VCaP (cell line): Measurements from ENCODE around the gene ARHGAP42.
A peak's percentile ranks its signal among the peaks of the same experiment; 100 is the strongest.
"Not testable (repeated sequence)": the region's sequence is repeated elsewhere in the genome, so short reads cannot be mapped to it uniquely, and the experiment has no call there.

ENCODE experiments used
- H3K27ac ChIP-seq: fragments of 450-650 bp; 2 replicates; pipeline ENCODE4 v1.5.1; 2017
- TF ChIP-seq, protein P1 (sequence below): fragments of 450-650 bp; conservative IDR thresholded peaks from 2 replicates; pipeline ENCODE4 v1.5.1; 2017; ENCODE audit warnings: mild to moderate bottlenecking, moderate library complexity

The ARHGAP42 gene

DNA sequence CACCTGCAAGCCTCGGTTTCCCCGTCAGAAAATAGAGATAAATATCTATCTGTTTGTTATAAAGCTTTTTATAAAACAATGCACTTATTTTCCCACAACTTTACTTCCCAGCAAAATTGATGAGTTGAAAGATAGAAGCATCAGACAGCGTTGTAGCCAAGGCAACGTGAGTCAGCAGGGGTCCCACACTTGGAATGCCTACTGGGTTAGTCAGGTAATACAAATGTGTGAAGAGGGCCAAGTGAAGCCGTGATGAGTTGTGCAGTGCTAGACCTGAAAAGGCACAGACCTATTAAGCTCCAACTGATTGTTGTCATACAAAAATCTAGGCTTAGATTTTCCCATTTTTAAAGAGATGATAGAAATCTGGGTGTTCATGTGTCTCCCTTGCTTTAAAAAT, 323.8 kb downstream of the ARHGAP42 start:
- TF ChIP-seq, protein P1, sequence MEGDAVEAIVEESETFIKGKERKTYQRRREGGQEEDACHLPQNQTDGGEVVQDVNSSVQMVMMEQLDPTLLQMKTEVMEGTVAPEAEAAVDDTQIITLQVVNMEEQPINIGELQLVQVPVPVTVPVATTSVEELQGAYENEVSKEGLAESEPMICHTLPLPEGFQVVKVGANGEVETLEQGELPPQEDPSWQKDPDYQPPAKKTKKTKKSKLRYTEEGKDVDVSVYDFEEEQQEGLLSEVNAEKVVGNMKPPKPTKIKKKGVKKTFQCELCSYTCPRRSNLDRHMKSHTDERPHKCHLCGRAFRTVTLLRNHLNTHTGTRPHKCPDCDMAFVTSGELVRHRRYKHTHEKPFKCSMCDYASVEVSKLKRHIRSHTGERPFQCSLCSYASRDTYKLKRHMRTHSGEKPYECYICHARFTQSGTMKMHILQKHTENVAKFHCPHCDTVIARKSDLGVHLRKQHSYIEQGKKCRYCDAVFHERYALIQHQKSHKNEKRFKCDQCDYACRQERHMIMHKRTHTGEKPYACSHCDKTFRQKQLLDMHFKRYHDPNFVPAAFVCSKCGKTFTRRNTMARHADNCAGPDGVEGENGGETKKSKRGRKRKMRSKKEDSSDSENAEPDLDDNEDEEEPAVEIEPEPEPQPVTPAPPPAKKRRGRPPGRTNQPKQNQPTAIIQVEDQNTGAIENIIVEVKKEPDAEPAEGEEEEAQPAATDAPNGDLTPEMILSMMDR: no peak
- H3K27ac ChIP-seq: no peak overlapping the region

DNA sequence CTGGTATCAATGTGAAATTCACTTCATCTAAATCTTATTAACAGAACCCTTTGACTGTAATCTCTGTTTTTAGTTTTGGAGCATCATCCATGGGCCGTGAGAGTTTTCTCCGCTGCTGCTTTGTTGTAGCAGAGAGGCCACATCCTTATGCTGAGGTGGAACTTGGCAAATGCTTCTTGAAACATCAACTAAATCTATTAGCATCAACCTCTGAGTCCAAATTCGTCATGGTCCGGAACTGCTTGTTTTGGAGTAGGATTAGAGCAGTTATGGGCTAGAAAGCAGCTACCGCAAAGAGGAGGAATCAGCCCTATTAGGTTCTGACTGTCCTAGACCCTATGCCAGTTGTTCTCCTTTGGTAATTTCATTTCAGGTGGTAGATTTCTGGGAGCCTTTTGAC, 324.8 kb downstream of the ARHGAP42 start:
- no peak overlapping the region for H3K27ac ChIP-seq
- TF ChIP-seq, protein P1: no peak

DNA sequence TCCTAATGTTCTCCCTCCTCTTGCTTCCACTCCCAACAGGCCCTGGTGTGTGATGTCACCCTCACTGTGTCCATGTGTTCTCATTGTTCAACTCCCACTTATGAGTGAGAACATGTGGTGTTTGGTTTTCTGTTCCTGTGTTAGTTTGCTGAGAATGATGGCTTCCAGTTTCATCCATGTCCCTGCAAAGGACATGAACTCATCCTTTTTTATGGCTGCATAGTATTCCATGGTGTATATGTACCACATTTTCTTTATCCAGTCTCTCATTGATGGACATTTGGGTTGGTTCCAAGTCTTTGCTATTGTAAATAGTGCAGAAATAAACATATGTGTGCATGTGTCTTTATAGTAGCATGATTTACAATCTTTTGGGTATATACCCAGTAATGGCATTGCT, 326.6 kb downstream of the ARHGAP42 start:
- H3K27ac ChIP-seq: not testable (repeated sequence)

DNA sequence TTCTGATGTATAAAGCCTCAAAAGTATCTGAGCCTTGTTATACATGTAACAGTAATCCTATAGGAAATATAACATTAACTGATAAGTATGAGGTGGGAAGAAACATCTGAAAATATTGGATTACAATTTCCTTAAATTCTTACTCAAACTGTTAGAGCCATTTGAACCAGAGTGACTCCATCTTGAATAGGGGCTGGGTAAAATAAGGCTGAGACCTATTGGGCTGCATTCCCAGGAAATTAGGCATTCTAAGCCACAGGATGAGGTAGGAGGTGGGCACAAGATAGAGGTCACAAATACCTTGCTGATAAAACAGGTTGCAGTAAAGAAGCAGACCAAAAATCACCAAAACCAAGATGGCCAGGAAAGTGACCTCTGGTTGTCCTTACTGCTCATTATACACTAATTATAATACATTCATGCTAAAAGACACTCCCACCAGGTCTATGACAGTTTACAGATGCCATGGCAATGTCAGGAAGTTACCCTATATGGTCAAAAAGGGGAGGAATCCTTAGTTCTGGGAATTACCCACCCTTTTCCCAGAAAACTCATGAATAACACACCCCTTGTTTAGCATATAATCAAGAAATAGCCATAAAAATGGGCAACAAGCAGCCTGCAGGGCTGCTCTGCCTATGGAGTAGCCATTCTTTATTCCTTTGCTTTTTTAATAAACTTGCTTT, 327.7 kb downstream of the ARHGAP42 start:
- TF ChIP-seq, protein P1: no peak
- H3K27ac ChIP-seq: no peak overlapping the region

DNA sequence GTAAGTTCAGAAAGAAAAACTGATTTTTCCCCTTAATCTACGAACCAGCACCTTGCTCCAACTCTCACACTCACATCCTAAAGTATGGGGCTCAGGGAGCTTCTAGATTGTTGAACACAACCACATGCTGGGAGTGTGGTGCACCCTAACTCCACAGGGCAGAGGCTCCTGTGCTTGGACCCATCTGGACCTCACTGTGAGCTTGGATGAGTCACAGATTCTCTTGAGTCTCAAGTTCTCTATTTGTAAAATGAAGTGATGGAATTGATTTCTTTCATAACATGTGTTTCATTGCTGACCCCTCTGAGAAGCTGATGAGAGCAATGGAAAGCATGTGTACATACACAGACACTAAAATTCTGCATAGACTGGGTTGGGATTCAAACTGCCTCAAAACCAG, 332.8 kb downstream of the ARHGAP42 start:
- no peak overlapping the region for H3K27ac ChIP-seq
- TF ChIP-seq, protein P1: no peak

DNA sequence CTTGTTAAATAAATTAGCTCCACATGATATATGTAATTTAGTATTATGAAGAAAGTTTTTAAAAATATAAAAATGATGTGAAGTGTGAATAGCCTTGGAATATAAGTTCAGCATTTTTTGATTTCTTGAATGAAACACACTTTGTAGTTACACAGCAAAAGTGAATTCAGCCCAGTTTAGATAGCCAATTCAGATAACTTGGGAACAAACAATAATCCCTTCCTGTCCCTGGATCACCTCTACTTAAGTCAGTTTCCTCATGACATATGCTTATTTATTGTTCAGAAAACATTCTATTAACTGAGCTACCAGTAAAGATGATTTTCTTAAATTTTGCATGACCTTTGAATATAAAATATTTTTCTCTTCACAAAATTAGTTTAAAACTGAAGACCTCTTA, 335.2 kb downstream of the ARHGAP42 start:
- H3K27ac ChIP-seq: peak overlapping the region; percentile 85
- TF ChIP-seq, protein P1: no peak

DNA sequence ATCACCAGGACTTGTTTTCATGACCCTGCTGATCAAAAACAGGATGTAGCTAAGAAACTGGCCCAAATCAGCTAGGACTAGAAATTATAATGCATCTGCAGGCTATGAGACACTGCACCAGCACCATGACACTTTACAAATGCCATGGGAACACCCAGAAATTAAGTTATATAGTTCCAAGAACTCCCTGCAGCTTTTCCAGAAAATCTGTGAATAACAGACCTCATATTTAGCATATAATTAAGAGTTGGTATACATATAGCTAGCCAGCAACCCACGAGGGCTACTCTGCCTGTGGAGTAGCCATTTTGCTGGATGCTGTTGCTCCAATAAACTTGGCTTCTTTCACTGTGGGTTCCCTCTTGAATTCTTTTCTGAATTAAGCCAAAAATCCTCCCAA, 341.6 kb downstream of the ARHGAP42 start:
- H3K27ac ChIP-seq: no peak overlapping the region
- TF ChIP-seq, protein P1: no peak

DNA sequence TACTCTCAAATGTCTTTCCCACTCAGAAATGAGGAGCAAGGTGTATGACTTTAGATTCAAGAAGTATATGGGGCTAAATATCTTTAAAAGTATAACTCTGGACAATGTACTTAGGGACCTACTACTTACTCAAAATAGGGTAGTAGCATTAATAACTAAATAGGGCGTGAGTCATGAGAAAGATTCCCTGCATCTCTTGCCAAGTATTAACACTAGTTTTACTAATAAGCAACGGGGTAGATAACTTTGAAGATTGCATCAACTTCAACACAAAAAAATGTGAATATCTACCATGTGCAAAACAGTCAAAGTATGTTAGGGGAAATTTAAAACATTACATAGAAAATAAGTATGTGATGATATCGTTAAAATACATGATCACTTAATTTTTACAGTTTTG, 342.9 kb downstream of the ARHGAP42 start:
- TF ChIP-seq, protein P1: no peak
- no peak overlapping the region for H3K27ac ChIP-seq
